Ectodermal cell (in vitro differentiated cells): ENCODE measurements around the gene MAPK8IP1.

Experiments used
- H3K27ac ChIP-seq: 2 replicates; pipeline ENCODE4 v1.7.0; 2013; ENCODE audit warnings: mild to moderate bottlenecking, low read depth, low read length; ENCODE audit not compliant: insufficient read depth, poor library complexity, severe bottlenecking
- H3K27me3 ChIP-seq: 2 replicates; pipeline ENCODE4 v1.7.0; 2013; ENCODE audit warnings: mild to moderate bottlenecking, low read length; ENCODE audit not compliant: insufficient read depth, control insufficient read depth, poor library complexity, severe bottlenecking
- H3K36me3 ChIP-seq: one replicate; pipeline ENCODE4 v1.7.0; 2013; ENCODE audit warnings: low read length; ENCODE audit not compliant: control insufficient read depth, insufficient read depth
- H3K4me1 ChIP-seq: one replicate; pipeline ENCODE4 v1.7.0; 2013; ENCODE audit warnings: low read length; ENCODE audit not compliant: control insufficient read depth, insufficient read depth
- H3K4me3 ChIP-seq: 2 replicates; pipeline ENCODE4 v1.7.0; 2013; ENCODE audit warnings: low read depth, low read length, control low read depth; ENCODE audit not compliant: insufficient read depth
- H3K9me3 ChIP-seq: 2 replicates; pipeline ENCODE4 v1.7.0; 2013; ENCODE audit warnings: mild to moderate bottlenecking, low read length, moderate library complexity; ENCODE audit not compliant: control insufficient read depth
- WGBS, 2 experiments: methylation state at CpG; one replicate each; pipeline ENCODE4 v1.1.7; 2013; ENCODE audit warnings: missing lambda C conversion rate in 2 of 2; 5-methylcytosine and 5-hydroxymethylcytosine counted together

MAPK8IP1 gene

DNA sequence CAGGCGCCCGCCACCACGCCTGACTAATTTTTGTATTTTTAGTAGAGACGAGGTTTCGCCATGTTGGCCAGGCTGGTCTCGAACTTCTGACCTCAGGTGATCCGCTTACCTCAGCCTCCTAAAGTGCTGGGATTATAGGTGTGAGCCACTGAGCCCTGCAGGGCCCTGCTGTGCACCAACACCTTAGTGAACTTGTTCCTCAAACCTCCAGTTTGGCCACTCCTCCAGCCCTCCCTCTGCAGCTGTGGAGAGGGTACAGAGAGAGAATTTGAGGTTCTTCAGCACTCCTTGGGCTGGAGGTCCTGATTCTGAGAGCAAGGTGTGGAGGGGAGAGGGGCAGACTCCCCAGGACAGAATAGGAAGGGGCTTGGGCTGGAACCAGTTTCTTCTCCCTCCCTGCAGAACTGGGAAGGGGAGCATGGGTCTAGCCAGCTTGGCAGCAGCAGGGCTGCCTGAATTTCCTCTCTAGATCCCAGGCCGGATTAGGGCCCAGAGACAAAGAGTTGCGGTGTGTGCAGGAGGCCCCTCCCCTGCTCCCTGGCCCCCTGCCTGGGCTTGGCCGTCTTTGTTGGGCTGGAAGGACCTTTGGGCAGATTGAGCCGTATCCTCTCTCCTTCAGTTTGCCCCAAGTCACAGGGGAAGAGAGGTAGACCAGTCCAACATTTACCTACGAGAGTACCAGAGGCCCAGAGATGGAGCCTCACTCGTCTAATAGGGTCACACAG, 34.5 kb downstream of the MAPK8IP1 start:
- H3K36me3 ChIP-seq = no peaks in the 10 kb centered on the region
- peak overlapping the region; percentile 58 for H3K27ac ChIP-seq
- peaks cover 36% of the 10 kb centered on the region for H3K27me3 ChIP-seq
- H3K4me1 ChIP-seq = peaks cover 28% of the 10 kb centered on the region
- 65 to 67% methylated on average over 13 of the region's 13 CpGs for WGBS, 2 experiments
- no peak overlapping the region for H3K4me3 ChIP-seq
- H3K9me3 ChIP-seq = no peaks in the 10 kb centered on the region

DNA sequence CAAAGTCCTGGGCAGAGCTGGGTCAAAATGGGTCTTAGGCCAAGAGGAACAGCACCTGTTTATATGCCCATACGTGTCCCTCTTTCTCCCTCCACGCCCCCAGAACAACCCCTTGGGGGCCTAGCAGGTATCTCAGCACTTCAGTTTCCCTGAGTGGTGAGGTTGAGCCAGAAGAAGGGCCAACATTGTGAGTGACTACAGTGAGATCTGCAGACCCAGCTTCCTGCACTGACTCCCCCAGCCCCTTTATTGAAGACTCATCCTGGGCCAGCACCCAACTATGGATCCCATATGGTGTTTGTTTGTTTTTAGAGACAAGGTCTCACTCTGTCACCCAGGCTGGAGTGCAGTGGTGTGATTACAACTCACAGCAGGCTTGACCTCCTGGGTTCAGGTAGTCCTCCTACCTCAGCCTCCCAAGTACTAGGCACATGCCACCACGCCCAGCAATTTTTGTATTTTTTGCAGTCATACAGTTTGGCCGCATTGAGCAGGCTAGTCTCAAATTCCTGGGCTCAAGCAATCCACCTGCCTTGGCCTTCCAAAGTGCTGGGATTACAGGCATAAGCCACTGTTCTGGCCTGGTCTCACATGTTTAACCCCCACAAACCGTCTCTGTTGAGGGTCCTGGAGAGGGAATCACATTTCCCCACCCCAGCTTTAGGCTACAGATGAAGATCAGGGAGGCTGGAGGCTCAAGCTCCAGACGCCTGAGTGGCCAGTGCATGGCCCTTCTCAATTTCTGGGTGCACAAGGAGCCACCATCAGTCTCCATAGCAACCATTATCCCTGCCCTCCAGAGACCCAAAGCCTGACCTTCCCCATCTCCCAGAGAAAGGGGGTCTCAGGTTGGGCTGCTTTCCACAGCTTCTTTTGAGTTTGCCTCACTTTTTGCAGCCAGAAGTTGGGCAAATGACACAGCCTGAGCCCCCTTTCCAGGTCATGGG, 35.4 kb downstream of the MAPK8IP1 start:
- Histone ChIP-seq H3K4me1 (peaks cover 28% of the 10 kb centered on the region), H3K9me3 (no peaks in the 10 kb centered on the region), H3K27ac (no peak overlapping the region), H3K36me3 (no peaks in the 10 kb centered on the region), H3K27me3 (peaks cover 36% of the 10 kb centered on the region), H3K4me3 (no peak overlapping the region)
- WGBS, 2 experiments = 79 to 80% methylated on average over 6 of the region's 6 CpGs

DNA sequence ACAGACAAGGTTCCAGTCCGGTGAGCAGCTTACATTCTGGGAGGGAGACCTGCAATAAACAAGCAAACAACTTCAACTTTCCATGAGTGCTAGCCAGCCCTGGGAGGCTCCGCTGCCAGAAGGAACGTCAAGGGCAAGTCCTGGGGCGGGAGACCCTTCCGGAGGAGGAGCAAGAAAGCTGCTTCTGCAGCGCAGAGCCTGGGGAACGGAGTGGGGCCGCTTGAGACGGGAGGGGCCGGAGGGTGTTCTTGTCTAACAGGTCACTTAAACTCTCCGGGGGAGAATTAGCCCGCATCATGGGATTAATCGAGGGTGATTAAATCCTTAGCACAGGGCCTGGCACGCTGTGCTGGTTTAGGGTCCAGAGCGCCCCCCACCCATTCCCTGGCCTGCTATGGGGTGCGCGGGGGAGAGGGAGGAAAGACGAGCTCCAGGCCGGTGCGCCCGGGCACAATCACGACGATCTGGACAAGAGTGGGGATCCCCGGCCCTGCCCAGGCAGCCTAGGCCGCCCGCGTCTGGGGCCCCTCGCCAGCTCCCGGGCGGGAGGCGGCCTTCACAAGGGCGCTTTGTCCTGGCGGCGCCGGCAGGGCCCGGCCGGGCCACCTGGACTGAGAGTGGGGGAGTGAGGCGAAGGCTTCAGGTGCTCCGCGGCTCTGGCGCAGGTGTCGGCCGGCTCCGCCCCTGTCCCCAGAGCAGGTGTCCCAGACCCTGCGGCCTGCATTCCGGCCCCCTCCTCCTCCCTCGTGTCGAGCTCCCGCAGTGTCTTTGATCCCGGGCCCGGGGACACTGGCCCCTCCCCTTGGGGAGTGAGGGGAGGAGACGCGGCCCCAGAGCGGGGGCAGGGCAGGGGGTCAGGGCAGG, 36.3 kb downstream of the MAPK8IP1 start:
- no peak overlapping the region for H3K27ac ChIP-seq
- H3K9me3 ChIP-seq = no peaks in the 10 kb centered on the region
- no peaks in the 10 kb centered on the region for H3K36me3 ChIP-seq
- 3% methylated on average over 54 of the region's 54 CpGs for WGBS, 2 experiments
- peaks cover 28% of the 10 kb centered on the region for H3K4me1 ChIP-seq
- peaks cover 36% of the 10 kb centered on the region for H3K27me3 ChIP-seq
- peak overlapping the region; percentile 47 for H3K4me3 ChIP-seq

DNA sequence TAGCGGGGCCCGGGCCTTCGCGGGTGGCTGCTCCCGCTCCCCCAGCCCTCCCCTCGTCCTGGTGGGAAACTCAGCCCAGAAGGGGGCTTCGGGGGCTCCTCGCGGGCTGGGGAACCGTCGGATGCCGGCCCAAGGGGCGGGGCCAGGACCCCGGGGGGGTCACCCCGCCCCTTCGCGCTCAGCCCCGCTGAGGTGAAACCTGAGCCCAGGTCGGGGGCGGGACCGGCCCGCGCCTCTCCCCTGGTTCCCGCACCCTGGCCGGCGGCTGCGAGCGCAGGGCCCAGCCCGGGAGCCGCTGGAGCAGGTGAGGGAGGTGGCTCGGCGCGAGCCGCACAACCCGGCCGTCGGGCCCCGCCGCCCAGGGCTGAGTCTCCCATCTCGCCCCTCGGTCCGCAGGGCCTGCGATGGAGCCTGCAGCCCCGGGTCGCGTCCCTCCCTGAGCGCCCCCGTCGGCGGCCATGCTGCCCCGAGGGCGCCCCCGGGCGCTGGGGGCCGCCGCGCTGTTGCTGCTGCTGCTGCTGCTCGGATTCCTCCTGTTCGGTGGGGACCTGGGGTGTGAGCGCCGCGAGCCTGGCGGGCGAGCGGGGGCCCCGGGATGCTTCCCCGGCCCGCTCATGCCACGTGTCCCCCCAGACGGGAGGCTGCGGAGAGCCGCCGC, 37.1 kb downstream of the MAPK8IP1 start, which contains the start of gene LARGE2:
Gene LARGE2 (plus strand): TSS at position 232 of the 658 bp plus-strand sequence. CDS start 227 bp downstream, at position 459.
- WGBS, 2 experiments = 0% methylated on average over 73 of the region's 73 CpGs
- H3K36me3 ChIP-seq = no peaks in the 10 kb centered on the region

DNA sequence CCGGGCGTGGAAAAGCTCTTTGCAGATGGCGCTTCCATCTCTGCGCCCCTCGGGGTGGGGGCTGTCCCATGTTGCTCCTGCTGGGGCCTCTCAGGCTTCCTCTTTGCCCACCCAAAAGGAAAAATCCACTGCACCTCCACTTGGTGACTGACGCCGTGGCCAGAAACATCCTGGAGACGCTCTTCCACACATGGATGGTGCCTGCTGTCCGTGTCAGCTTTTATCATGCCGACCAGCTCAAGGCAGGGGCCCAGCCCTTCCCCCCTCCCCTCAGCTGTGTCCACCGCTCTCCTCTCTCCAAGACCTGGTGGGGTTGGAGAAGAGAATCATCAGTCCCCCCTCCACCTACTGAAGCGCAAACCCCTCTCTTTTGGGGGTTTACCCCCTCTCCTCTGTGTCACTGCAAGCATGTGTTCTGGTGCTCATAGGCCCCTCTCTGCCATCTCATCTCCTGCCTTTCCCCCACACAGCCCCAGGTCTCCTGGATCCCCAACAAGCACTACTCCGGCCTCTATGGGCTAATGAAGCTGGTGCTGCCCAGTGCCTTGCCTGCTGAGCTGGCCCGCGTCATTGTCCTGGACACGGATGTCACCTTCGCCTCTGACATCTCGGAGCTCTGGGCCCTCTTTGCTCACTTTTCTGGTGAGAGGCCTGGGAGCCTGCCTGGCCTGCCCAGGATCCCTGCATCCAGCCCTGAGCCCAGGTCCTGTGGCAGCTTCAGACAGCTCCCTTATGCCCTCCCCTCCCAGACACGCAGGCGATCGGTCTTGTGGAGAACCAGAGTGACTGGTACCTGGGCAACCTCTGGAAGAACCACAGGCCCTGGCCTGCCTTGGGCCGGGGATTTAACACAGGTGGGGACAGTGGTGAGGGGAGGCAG, 38.8 kb downstream of the MAPK8IP1 start:
- Histone ChIP-seq H3K4me3 (no peak overlapping the region), H3K4me1 (peaks cover 25% of the 10 kb centered on the region), H3K27me3 (peaks cover 36% of the 10 kb centered on the region), H3K36me3 (no peaks in the 10 kb centered on the region), H3K9me3 (no peaks in the 10 kb centered on the region), H3K27ac (peak overlapping the region; percentile 26)
- WGBS, 2 experiments = 87 to 88% methylated on average over 22 of the region's 22 CpGs

More for the DNA sequence above, 37.1 kb downstream of the MAPK8IP1 start, which contains the start of gene LARGE2:
- peaks cover 36% of the 10 kb centered on the region for H3K27me3 ChIP-seq
- H3K4me3 ChIP-seq = peak within 1 kb of the TSS; percentile 47
- peaks cover 25% of the 10 kb centered on the region for H3K4me1 ChIP-seq
- H3K9me3 ChIP-seq = no peaks in the 10 kb centered on the region
- no peak within 1 kb of the TSS for H3K27ac ChIP-seq

DNA sequence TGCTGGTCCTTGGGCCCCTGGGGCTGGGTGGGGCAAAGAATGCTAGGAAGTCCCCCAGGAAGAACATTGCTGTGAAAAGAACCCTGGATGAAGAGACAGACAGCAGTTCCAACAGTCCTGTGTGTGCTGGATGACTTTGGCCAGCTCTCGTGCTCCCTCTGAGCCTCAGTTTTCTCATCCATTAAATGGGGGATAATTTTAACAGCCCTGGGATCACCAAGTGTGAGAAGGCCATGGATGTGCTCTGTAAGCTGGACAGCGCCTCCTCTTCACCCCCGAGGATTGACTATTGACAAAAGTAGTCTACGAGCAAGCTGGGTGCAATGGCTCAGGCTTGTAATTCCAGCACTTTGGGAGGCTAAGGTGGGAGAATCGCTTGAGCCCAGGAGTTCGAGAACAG, 39.5 kb downstream of the MAPK8IP1 start:
- H3K4me1 ChIP-seq = peaks cover 23% of the 10 kb centered on the region
- peaks cover 36% of the 10 kb centered on the region for H3K27me3 ChIP-seq
- no peak overlapping the region for H3K27ac ChIP-seq
- no peaks in the 10 kb centered on the region for H3K36me3 ChIP-seq
- H3K4me3 ChIP-seq = no peak overlapping the region
- no peaks in the 10 kb centered on the region for H3K9me3 ChIP-seq
- WGBS, 2 experiments = 89 to 90% methylated on average over 6 of the region's 6 CpGs

DNA sequence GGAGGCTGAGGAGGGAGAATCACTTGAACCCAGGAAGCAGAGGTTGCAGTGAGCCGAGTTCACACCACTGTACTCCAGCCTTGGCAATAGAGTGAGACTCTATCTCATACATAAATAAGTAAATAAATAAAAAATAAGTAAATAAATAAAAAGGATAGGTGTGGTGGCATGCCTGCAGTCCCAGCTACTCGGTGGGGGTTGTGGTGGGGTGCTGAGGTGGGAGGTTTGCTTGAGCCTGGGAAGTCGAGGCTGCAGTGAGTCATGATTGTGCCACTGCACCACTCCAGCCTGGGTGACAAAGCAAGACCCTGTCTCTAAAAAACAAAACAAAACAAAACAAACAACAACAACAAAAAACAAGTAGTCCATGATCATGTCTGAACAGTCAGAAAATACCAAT, 40.1 kb downstream of the MAPK8IP1 start:
- H3K27ac ChIP-seq = no peak overlapping the region
- 94% methylated on average over 2 of the region's 3 CpGs for WGBS, 2 experiments
- H3K27me3 ChIP-seq = peaks cover 36% of the 10 kb centered on the region
- no peak overlapping the region for H3K4me3 ChIP-seq
- no peaks in the 10 kb centered on the region for H3K36me3 ChIP-seq
- no peaks in the 10 kb centered on the region for H3K9me3 ChIP-seq
- H3K4me1 ChIP-seq = peaks cover 16% of the 10 kb centered on the region

DNA sequence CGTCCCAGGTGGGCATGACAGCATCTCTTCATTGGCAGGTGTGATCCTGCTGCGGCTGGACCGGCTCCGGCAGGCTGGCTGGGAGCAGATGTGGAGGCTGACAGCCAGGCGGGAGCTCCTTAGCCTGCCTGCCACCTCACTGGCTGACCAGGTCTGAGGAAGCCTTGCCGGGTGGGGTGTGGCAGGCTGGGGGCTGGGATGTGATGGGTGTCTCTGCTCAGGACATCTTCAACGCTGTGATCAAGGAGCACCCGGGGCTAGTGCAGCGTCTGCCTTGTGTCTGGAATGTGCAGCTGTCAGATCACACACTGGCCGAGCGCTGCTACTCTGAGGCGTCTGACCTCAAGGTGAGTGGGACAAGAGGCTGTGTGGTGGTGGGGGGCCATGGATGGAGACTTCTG, 40.5 kb downstream of the MAPK8IP1 start:
- H3K36me3 ChIP-seq = no peaks in the 10 kb centered on the region
- H3K9me3 ChIP-seq = no peaks in the 10 kb centered on the region
- H3K4me3 ChIP-seq = no peak overlapping the region
- H3K27ac ChIP-seq = no peak overlapping the region
- H3K27me3 ChIP-seq = peaks cover 34% of the 10 kb centered on the region
- peaks cover 12% of the 10 kb centered on the region for H3K4me1 ChIP-seq
- 93 to 94% methylated on average over 12 of the region's 12 CpGs for WGBS, 2 experiments
